Amniotic stem cell (primary cell): ENCODE results near the gene CCL14.
"Not testable (repeated sequence)": the region's sequence is repeated elsewhere in the genome, so short reads cannot be mapped to it uniquely, and the experiment has no call there.

Experiments
- DNase-seq: peaks from one replicate; lab custom pipeline; 2025; lab: John Stamatoyannopoulos, UW

The CCL14 gene

GRCh38 chr17:35942588-35943186 lies 43.8 kb downstream of the CCL14 start:
- DNase-seq, result no peak

GRCh38 chr17:35938492-35938891 lies 48.0 kb downstream of the CCL14 start:
- not testable (repeated sequence) for DNase-seq

GRCh38 chr17:35936063-35936462 lies 50.5 kb downstream of the CCL14 start:
- no peak for DNase-seq

GRCh38 chr17:35934760-35935159 lies 51.8 kb downstream of the CCL14 start:
- DNase-seq, result no peak
